Common myeloid progenitor, CD34-positive (primary cell): ENCODE results near the gene APBB3.
A peak's percentile ranks its signal among the peaks of the same experiment; 100 is the strongest.

Experiments used
- CTCF ChIA-PET: fragments of 350-600 bp; sonication (Branson Sonifier 250); formaldehyde crosslinking; loops from one replicate; lab custom pipeline; 2021; ENCODE audit warnings: antibody characterized with exemption; lab: Charles Lee
- POLR2A ChIA-PET: fragments of 350-600 bp; sonication (Branson Sonifier 250); formaldehyde crosslinking; loops from one replicate; lab custom pipeline; 2021; ENCODE audit warnings: antibody characterized with exemption; lab: Charles Lee
- DNase-seq, 3 donors: peaks; one replicate each; pipeline versions ENCODE4 v3.0.0 to v3.0.0-alpha.2; 2013
- H3K27ac ChIP-seq, 2 experiments: 1 replicate in 1 of 2; 2 replicates in 1 of 2; pipeline ENCODE4 v1.7.0; 2013; ENCODE audit warnings: inconsistent platforms in 2 of 2, low read length in 2 of 2, mild to moderate bottlenecking in 2 of 2, low read depth in 1 of 2, moderate library complexity in 1 of 2; ENCODE audit not compliant: severe bottlenecking in 2 of 2, insufficient read depth in 1 of 2, poor library complexity in 1 of 2
- H3K27me3 ChIP-seq, 5 experiments: replicated peaks in 2 of 5; 1 replicate in 3 of 5; 2 replicates in 2 of 5; pipeline versions ENCODE4 v1.6.1 to v1.7.0; 2013; ENCODE audit warnings: low read length in 4 of 5, mild to moderate bottlenecking in 2 of 5, moderate library complexity in 2 of 5, inconsistent platforms in 1 of 5; ENCODE audit not compliant: insufficient read depth in 5 of 5, control insufficient read depth in 4 of 5
- H3K36me3 ChIP-seq, 4 experiments: 1 replicate in 2 of 4; 2 replicates in 2 of 4; pipeline versions ENCODE4 v1.6.1 to v1.7.0; 2013; ENCODE audit warnings: low read length in 3 of 4, control low read depth in 1 of 4, mild to moderate bottlenecking in 1 of 4; ENCODE audit not compliant: control insufficient read depth in 4 of 4, insufficient read depth in 4 of 4
- H3K4me1 ChIP-seq, 4 experiments: 1 replicate in 3 of 4; 2 replicates in 1 of 4; pipeline versions ENCODE4 v1.6.1 to v1.7.1; 2013; ENCODE audit warnings: low read length in 3 of 4, mild to moderate bottlenecking in 3 of 4, control low read depth in 1 of 4, inconsistent platforms in 1 of 4, moderate library complexity in 1 of 4; ENCODE audit not compliant: control insufficient read depth in 4 of 4, insufficient read depth in 4 of 4; ENCODE audit errors: control extremely low read depth in 1 of 4
- H3K4me3 ChIP-seq, 7 experiments: 1 replicate in 4 of 7; 2 replicates in 3 of 7; pipeline versions ENCODE4 v1.5.1 to v1.7.0; 2013; ENCODE audit warnings: mild to moderate bottlenecking in 7 of 7, low read length in 6 of 7, moderate library complexity in 6 of 7, inconsistent platforms in 2 of 7, low read depth in 2 of 7, control low read depth in 1 of 7; ENCODE audit not compliant: insufficient read depth in 4 of 7, control insufficient read depth in 1 of 7; ENCODE audit errors: extremely low read depth in 1 of 7
- H3K9me3 ChIP-seq, 5 experiments: 1 replicate in 4 of 5; 2 replicates in 1 of 5; pipeline versions ENCODE4 v1.6.1 to v1.7.1; 2013; ENCODE audit warnings: low read length in 4 of 5, mild to moderate bottlenecking in 2 of 5, inconsistent platforms in 1 of 5, low read depth in 1 of 5, moderate library complexity in 1 of 5; ENCODE audit not compliant: control insufficient read depth in 4 of 5, insufficient read depth in 2 of 5; ENCODE audit errors: control extremely low read depth in 1 of 5
- WGBS: methylation state at CpG from one replicate; pipeline ENCODE4 v1.1.5; 2013; ENCODE audit not compliant: insufficient coverage; 5-methylcytosine and 5-hydroxymethylcytosine counted together

The APBB3 gene

GRCh38 chr5:140557965-140558364 lies 6.4 kb downstream of the APBB3 start:
- peaks cover 4 to 23% (median 11%) of the 10 kb centered on the region in 4 experiments for H3K36me3 ChIP-seq
- H3K27ac ChIP-seq = peak overlapping the region in 1 of 2 experiments; percentile 91
- ChIA-PET POLR2A (interaction anchor here (0.9 to 1.6 kb wide), 2 partner anchors 9 to 90 kb away, joined by 3 to 7 read pairs; partner anchors contain the start of genes IK and NDUFA2), CTCF (interaction anchor here (1.5 to 4.8 kb wide), 2 partner anchors 10 to 78 kb away, joined by 14 to 19 read pairs; partner anchors contain the start of gene EIF4EBP3)
- peaks cover 12 to 19% (median 18%) of the 10 kb centered on the region in 4 experiments for H3K4me1 ChIP-seq
- WGBS = 98% methylated on average over 3 of the region's 3 CpGs
- no peaks in the 10 kb centered on the region for H3K9me3 ChIP-seq
- DNase-seq = no peak
- no peaks in the 10 kb centered on the region for H3K27me3 ChIP-seq
- peak overlapping the region in 1 of 7 experiments; percentile 93 for H3K4me3 ChIP-seq

GRCh38 chr5:140557136-140557805 lies 7.1 kb downstream of the APBB3 start, which contains the start of gene SRA1:
TSS of gene SRA1 (minus strand) at chr5:140557473. CDS start at chr5:140557452, 21 bp downstream.
- H3K4me3 ChIP-seq = peak within 1 kb of the TSS; percentile 67 to 93 (median 81)
- H3K27ac ChIP-seq = peak within 1 kb of the TSS; percentile 74 to 91
- H3K9me3 ChIP-seq = no peaks in the 10 kb centered on the region
- DNase-seq = peak; percentile 81 to 87 (median 81)
- H3K27me3 ChIP-seq = no peaks in the 10 kb centered on the region
- peaks cover 5 to 23% (median 12%) of the 10 kb centered on the region in 4 experiments for H3K36me3 ChIP-seq
- ChIA-PET POLR2A (interaction anchor here (0.9 to 1.6 kb wide), 3 partner anchors 9 to 90 kb away, joined by 3 to 7 read pairs (median 6); partner anchors contain the start of genes EIF4EBP3, IK and NDUFA2), CTCF (interaction anchor here (0.9 to 4.8 kb wide), 4 partner anchors 8 to 79 kb away, joined by 3 to 19 read pairs (median 8); partner anchors contain the start of gene EIF4EBP3)
- H3K4me1 ChIP-seq = peaks cover 12 to 19% (median 18%) of the 10 kb centered on the region in 4 experiments
- under 1% methylated on average over 33 of the region's 46 CpGs for WGBS

- CTCF ChIA-PET = no interaction called here
- DNase-seq = peak in 2 of 3 donors; percentile 56 to 64
- Histone ChIP-seq H3K4me3 (peak overlapping the region in 6 of 7 experiments; percentile 68 to 93 (median 84)), H3K36me3 (peaks cover 10 to 30% (median 14%) of the 10 kb centered on the region in 4 experiments), H3K27ac (peak overlapping the region in 1 of 2 experiments; percentile 91), H3K4me1 (peaks cover 12 to 19% (median 18%) of the 10 kb centered on the region in 4 experiments), H3K9me3 (no peaks in the 10 kb centered on the region), H3K27me3 (no peaks in the 10 kb centered on the region)
- POLR2A ChIA-PET = interaction anchor here (1.6 kb wide), 1 partner anchor 91 kb away, joined by 7 read pairs; the partner anchor contains the start of genes IK and NDUFA2
- 0% methylated on average over 3 of the region's 6 CpGs for WGBS
Measured at GRCh38 chr5:140556438-140556837, 8.0 kb downstream of the APBB3 start.

GRCh38 chr5:140555747-140556312 lies 8.6 kb downstream of the APBB3 start:
- Histone ChIP-seq H3K9me3 (no peaks in the 10 kb centered on the region), H3K27ac (peak overlapping the region in 1 of 2 experiments; percentile 91), H3K4me3 (peak overlapping the region in 4 of 7 experiments; percentile 2 to 93 (median 84)), H3K27me3 (no peaks in the 10 kb centered on the region), H3K4me1 (peaks cover 12 to 19% (median 18%) of the 10 kb centered on the region in 4 experiments), H3K36me3 (peaks cover 13 to 31% (median 15%) of the 10 kb centered on the region in 4 experiments)
- POLR2A ChIA-PET = no interaction called here
- CTCF ChIA-PET = interaction anchor here (0.7 to 0.9 kb wide), 2 partner anchors 9 to 10 kb away, joined by 3 read pairs; partner anchors contain the start of gene EIF4EBP3
- no peak for DNase-seq
- WGBS = 80% methylated on average over 1 of the region's 1 CpG

GRCh38 chr5:140554454-140554853 lies 9.9 kb downstream of the APBB3 start:
- POLR2A ChIA-PET = no interaction called here
- no peak for DNase-seq
- Histone ChIP-seq H3K36me3 (peaks cover 18 to 39% (median 21%) of the 10 kb centered on the region in 4 experiments), H3K4me1 (peaks cover 12 to 23% (median 21%) of the 10 kb centered on the region in 4 experiments), H3K4me3 (no peak overlapping the region), H3K27me3 (no peaks in the 10 kb centered on the region), H3K9me3 (no peaks in the 10 kb centered on the region), H3K27ac (no peak overlapping the region)
- CTCF ChIA-PET = interaction anchor here (0.7 to 1.1 kb wide), 2 partner anchors 85 to 136 kb away, joined by 3 read pairs; partner anchors contain the start of genes HARS1, HARS2 and TMCO6
- 90% methylated on average over 1 of the region's 2 CpGs for WGBS

- H3K27me3 ChIP-seq = no peaks in the 10 kb centered on the region
- no peak for DNase-seq
- H3K4me1 ChIP-seq = peaks cover 19 to 31% (median 29%) of the 10 kb centered on the region in 4 experiments
- ChIA-PET CTCF (interaction anchor here (0.6 to 1.1 kb wide), 2 partner anchors 12 to 81 kb away, joined by 3 read pairs; no protein-coding TSS in a partner anchor), POLR2A (interaction anchor here (0.6 kb wide), 1 partner anchor 31 kb away, joined by 4 read pairs; no protein-coding TSS in a partner anchor)
- no peak overlapping the region for H3K4me3 ChIP-seq
- no CpG with 5 or more reads among the region's 2 CpGs for WGBS
- no peaks in the 10 kb centered on the region for H3K9me3 ChIP-seq
- H3K36me3 ChIP-seq = peaks cover 18 to 43% (median 21%) of the 10 kb centered on the region in 4 experiments
- no peak overlapping the region for H3K27ac ChIP-seq
Measured at GRCh38 chr5:140553657-140554056, 10.7 kb downstream of the APBB3 start.
